ENCODE measurements around the gene ZFPM1.

DNA sequence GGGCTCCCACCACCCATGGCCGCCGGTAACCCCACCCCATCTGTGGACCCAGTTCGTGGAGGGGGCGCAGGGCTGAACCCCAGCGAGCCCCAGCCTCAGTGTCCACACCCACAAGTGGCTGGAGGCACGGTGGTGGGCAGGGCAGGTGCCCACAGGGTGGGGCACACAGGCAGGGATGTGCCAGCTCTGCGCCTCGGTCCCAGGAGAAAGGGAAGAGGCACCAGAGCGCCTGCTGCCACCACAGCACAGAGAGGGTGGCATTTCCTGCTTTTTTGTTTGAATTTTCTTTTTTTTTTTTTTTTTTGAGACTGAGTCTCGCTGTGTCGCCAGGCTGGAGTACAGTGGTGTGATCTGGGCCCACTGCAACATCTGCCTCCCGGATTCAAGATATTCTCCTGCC, 19.0 kb downstream of the ZFPM1 start:
- TF ChIP-seq CTCF (conservative IDR thresholded peaks at IDR 0.05; ENCODE audit: low read depth in 2 of 2): no peak
- TF ChIP-seq, protein P1, sequence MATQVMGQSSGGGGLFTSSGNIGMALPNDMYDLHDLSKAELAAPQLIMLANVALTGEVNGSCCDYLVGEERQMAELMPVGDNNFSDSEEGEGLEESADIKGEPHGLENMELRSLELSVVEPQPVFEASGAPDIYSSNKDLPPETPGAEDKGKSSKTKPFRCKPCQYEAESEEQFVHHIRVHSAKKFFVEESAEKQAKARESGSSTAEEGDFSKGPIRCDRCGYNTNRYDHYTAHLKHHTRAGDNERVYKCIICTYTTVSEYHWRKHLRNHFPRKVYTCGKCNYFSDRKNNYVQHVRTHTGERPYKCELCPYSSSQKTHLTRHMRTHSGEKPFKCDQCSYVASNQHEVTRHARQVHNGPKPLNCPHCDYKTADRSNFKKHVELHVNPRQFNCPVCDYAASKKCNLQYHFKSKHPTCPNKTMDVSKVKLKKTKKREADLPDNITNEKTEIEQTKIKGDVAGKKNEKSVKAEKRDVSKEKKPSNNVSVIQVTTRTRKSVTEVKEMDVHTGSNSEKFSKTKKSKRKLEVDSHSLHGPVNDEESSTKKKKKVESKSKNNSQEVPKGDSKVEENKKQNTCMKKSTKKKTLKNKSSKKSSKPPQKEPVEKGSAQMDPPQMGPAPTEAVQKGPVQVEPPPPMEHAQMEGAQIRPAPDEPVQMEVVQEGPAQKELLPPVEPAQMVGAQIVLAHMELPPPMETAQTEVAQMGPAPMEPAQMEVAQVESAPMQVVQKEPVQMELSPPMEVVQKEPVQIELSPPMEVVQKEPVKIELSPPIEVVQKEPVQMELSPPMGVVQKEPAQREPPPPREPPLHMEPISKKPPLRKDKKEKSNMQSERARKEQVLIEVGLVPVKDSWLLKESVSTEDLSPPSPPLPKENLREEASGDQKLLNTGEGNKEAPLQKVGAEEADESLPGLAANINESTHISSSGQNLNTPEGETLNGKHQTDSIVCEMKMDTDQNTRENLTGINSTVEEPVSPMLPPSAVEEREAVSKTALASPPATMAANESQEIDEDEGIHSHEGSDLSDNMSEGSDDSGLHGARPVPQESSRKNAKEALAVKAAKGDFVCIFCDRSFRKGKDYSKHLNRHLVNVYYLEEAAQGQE (IDR thresholded peaks at IDR 0.05; ENCODE audit: unreplicated experiment): no peak
- no peak for TF ChIP-seq POLR2AphosphoS5 (IDR thresholded peaks at IDR 0.05; ENCODE audit: low read depth)
- TF ChIP-seq EZH2 (IDR thresholded peaks at IDR 0.05; ENCODE audit: low read depth, unreplicated experiment): no peak
- TF ChIP-seq STAT1 (IDR thresholded peaks at IDR 0.05; ENCODE audit: unreplicated experiment): no peak
- TF ChIP-seq JUNB (IDR thresholded peaks at IDR 0.05; ENCODE audit: unreplicated experiment): no peak
- no peak for TF ChIP-seq EZH2phosphoT487 (IDR thresholded peaks at IDR 0.05; ENCODE audit: unreplicated experiment)
- TF ChIP-seq ZNF114 (CRISPR knock-in tag; IDR thresholded peaks at IDR 0.05): no peak
- TF ChIP-seq ETS1 (IDR thresholded peaks at IDR 0.05): no peak
- TF ChIP-seq, protein P2, sequence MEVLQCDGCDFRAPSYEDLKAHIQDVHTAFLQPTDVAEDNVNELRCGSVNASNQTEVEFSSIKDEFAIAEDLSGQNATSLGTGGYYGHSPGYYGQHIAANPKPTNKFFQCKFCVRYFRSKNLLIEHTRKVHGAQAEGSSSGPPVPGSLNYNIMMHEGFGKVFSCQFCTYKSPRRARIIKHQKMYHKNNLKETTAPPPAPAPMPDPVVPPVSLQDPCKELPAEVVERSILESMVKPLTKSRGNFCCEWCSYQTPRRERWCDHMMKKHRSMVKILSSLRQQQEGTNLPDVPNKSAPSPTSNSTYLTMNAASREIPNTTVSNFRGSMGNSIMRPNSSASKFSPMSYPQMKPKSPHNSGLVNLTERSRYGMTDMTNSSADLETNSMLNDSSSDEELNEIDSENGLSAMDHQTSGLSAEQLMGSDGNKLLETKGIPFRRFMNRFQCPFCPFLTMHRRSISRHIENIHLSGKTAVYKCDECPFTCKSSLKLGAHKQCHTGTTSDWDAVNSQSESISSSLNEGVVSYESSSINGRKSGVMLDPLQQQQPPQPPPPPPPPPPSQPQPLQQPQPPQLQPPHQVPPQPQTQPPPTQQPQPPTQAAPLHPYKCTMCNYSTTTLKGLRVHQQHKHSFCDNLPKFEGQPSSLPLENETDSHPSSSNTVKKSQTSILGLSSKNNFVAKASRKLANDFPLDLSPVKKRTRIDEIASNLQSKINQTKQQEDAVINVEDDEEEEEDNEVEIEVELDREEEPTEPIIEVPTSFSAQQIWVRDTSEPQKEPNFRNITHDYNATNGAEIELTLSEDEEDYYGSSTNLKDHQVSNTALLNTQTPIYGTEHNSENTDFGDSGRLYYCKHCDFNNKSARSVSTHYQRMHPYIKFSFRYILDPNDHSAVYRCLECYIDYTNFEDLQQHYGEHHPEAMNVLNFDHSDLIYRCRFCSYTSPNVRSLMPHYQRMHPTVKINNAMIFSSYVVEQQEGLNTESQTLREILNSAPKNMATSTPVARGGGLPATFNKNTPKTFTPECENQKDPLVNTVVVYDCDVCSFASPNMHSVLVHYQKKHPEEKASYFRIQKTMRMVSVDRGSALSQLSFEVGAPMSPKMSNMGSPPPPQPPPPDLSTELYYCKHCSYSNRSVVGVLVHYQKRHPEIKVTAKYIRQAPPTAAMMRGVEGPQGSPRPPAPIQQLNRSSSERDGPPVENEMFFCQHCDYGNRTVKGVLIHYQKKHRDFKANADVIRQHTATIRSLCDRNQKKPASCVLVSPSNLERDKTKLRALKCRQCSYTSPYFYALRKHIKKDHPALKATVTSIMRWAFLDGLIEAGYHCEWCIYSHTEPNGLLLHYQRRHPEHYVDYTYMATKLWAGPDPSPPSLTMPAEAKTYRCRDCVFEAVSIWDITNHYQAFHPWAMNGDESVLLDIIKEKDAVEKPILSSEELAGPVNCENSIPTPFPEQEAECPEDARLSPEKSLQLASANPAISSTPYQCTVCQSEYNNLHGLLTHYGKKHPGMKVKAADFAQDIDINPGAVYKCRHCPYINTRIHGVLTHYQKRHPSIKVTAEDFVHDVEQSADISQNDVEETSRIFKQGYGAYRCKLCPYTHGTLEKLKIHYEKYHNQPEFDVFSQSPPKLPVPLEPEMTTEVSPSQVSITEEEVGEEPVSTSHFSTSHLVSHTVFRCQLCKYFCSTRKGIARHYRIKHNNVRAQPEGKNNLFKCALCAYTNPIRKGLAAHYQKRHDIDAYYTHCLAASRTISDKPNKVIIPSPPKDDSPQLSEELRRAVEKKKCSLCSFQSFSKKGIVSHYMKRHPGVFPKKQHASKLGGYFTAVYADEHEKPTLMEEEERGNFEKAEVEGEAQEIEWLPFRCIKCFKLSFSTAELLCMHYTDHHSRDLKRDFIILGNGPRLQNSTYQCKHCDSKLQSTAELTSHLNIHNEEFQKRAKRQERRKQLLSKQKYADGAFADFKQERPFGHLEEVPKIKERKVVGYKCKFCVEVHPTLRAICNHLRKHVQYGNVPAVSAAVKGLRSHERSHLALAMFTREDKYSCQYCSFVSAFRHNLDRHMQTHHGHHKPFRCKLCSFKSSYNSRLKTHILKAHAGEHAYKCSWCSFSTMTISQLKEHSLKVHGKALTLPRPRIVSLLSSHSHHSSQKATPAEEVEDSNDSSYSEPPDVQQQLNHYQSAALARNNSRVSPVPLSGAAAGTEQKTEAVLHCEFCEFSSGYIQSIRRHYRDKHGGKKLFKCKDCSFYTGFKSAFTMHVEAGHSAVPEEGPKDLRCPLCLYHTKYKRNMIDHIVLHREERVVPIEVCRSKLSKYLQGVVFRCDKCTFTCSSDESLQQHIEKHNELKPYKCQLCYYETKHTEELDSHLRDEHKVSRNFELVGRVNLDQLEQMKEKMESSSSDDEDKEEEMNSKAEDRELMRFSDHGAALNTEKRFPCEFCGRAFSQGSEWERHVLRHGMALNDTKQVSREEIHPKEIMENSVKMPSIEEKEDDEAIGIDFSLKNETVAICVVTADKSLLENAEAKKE (CRISPR knock-in tag; IDR thresholded peaks at IDR 0.05): no peak
- no peak for TF ChIP-seq CREB1 (CRISPR knock-in tag; IDR thresholded peaks at IDR 0.05; ENCODE audit: low read depth)
- no peak for TF ChIP-seq NANOG (IDR thresholded peaks at IDR 0.05; ENCODE audit: borderline replicate concordance)

All from GM23338 (cell line).